NCI-H146 treated with DMSO at 0.1 percent for 48 hours (cell line): Measurements from ENCODE around the gene RHOB.
"Not testable (repeated sequence)": the region's sequence is repeated elsewhere in the genome, so short reads cannot be mapped to it uniquely, and the experiment has no call there.

Experiments
- DNase-seq: peaks from one replicate; lab custom pipeline; 2025; ENCODE audit not compliant: unreplicated experiment; lab: John Stamatoyannopoulos, UW

Gene RHOB

GRCh38 chr2:20451761-20452499 lies 5.1 kb downstream of the RHOB start:
- no peak for DNase-seq

- DNase-seq, result no peak
These were observed 5.7 kb downstream of the RHOB start for GRCh38 chr2:20452551-20452950.

- DNase-seq, result no peak
These were observed 6.2 kb downstream of the RHOB start for GRCh38 chr2:20453087-20453486.

GRCh38 chr2:20454036-20454981 lies 7.4 kb downstream of the RHOB start:
- no peak for DNase-seq

GRCh38 chr2:20455076-20455587 lies 8.3 kb downstream of the RHOB start:
- no peak for DNase-seq

- no peak for DNase-seq
These were observed 9.3 kb downstream of the RHOB start for GRCh38 chr2:20456116-20456571.

GRCh38 chr2:20456636-20457426 lies 10.0 kb downstream of the RHOB start:
- DNase-seq, result no peak

- no peak for DNase-seq
These were observed 11.1 kb downstream of the RHOB start for GRCh38 chr2:20457661-20458630.

- DNase-seq, result not testable (repeated sequence)
These were observed 12.0 kb downstream of the RHOB start for GRCh38 chr2:20458737-20459484.

GRCh38 chr2:20465716-20466394 lies 19.0 kb downstream of the RHOB start:
- no peak for DNase-seq

- no peak for DNase-seq
These were observed 21.1 kb downstream of the RHOB start for GRCh38 chr2:20467789-20468548.

- no peak for DNase-seq
These were observed 22.0 kb downstream of the RHOB start for GRCh38 chr2:20468549-20469500.

- no peak for DNase-seq
These were observed 22.7 kb downstream of the RHOB start for GRCh38 chr2:20469595-20469994.

- no peak for DNase-seq
These were observed 23.3 kb downstream of the RHOB start for GRCh38 chr2:20470211-20470610.

- DNase-seq, result no peak
These were observed 24.3 kb downstream of the RHOB start for GRCh38 chr2:20471148-20471547.

- DNase-seq, result no peak
These were observed 25.2 kb downstream of the RHOB start for GRCh38 chr2:20471902-20472559.
